AG08395 (cell line): ENCODE measurements around the gene JAG2.

Experiments used
- DNase-seq: peaks from one replicate; pipeline ENCODE4 v3.0.0; 2012; ENCODE audit warnings: mixed read lengths, low spot score

JAG2 gene

DNA sequence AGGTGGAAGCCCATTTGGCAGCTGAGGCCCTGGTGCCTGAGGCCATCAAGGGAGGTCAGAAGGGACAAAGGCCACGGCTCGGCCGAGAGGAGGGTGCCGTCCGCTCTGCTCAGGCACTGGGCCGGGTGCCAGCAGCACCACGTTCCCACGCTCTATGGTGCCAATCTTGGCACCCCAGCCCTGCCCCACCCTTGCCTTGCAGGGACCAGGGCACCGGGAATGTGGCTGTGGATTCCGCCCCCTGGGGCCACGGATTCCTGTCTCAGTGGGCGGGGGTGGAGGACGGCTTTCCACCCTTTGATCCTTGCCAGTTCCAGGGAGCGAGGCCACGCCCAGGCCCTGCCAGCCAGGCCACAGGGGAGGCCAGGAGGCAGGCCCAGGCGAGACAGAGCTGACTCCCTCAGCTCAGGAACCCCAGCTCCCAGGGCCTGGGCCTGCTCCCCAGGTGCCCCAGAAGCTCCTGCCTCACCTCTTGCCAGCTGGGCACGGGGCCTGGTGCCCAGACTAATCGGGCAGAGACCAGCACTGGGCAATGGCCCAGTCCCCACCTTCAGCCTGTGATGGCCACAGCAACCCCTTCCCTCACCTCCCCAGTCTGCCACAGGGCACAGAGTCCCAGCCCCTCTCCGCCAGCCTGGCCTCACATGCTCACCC lies 76.9 kb downstream of the JAG2 start:
- peak; percentile 75 for DNase-seq

DNA sequence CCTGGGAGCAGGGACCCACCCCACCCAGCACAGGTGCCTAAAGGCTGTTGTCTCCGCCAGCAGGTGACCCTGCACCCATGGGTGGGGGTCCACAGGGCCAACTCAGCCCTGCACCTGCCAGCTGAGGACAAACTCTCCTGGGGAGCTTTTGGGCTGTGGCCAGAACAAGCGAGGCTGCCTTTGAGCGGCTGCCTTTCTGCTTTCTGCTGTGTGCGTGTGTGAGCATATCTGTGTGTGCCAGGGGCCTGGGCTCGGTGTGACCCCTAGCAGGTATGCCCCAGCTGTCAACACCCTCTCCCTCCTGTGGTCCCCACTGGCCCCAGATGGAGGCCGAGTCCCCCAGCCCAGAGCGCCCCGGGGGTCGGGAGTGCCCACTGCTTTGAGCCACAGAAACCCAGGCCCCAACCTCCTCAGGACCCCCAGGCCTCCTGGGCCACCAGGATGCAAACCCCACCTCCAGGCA lies 77.5 kb downstream of the JAG2 start:
- no peak for DNase-seq
